ENCODE results near the gene SPP1. TPM values are rescaled to one million over a fixed set of nuclear protein-coding genes. Genes with fewer than 3 reads are reported as not detected.

SPP1 gene
- total RNA-seq, 1 donor from 2014 or later, result 6.5 TPM

GRCh38 chr4:88029556-88029955, 54.0 kb downstream of the SPP1 start:
- Mint-ChIP-seq H3K27ac (ENCODE audit: unreplicated experiment) (no peak overlapping the region), H3K4me1 (ENCODE audit: unreplicated experiment) (peaks cover 13% of the 10 kb centered on the region), H3K9me3 (ENCODE audit: unreplicated experiment) (peaks cover 13% of the 10 kb centered on the region), H3K27me3 (ENCODE audit: unreplicated experiment) (no peaks in the 10 kb centered on the region), H3K4me3 (ENCODE audit: unreplicated experiment) (no peak overlapping the region), H3K36me3 (ENCODE audit: unreplicated experiment) (peaks cover 30% of the 10 kb centered on the region)
- TF ChIP-seq, protein P1, sequence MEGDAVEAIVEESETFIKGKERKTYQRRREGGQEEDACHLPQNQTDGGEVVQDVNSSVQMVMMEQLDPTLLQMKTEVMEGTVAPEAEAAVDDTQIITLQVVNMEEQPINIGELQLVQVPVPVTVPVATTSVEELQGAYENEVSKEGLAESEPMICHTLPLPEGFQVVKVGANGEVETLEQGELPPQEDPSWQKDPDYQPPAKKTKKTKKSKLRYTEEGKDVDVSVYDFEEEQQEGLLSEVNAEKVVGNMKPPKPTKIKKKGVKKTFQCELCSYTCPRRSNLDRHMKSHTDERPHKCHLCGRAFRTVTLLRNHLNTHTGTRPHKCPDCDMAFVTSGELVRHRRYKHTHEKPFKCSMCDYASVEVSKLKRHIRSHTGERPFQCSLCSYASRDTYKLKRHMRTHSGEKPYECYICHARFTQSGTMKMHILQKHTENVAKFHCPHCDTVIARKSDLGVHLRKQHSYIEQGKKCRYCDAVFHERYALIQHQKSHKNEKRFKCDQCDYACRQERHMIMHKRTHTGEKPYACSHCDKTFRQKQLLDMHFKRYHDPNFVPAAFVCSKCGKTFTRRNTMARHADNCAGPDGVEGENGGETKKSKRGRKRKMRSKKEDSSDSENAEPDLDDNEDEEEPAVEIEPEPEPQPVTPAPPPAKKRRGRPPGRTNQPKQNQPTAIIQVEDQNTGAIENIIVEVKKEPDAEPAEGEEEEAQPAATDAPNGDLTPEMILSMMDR (IDR thresholded peaks at IDR 0.05), result no peak
- DNase-seq (ENCODE audit: extremely low spot score, unreplicated experiment), result no peak

DNA sequence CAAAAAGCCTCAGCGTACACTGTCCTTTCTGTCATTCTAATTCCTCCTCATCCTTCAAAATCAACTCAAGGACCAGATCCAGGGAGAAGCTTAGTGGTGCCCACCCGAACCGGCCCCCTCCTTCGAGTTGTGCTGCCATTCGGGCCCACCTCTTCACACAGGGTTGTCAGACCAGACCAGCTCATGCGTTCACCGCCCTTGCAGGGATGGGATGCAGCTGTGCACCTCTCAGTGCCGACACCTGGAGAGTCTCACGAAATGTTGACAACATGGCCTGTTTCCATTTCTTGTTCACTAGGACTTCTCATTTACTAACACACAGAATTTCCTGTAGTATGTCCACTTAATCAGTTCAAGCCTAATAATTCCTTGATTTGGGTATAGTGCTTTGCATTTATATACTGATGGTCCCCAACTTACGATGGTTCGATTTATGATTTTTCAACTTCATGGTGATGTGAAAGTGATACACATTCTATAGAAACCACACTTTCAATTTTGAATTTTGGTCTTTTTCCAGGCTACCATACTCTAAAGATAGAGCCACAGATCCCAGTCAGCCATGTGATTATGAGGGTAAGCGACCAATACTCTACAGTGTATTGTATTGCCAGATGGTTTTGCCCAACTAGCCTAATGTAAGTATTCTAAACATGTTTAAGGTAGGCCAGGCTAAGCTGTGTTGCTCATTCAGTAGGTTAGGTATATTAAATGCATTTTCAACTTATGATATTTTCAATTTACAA, 55.2 kb downstream of the SPP1 start:
- no peaks in the 10 kb centered on the region for H3K27me3 Mint-ChIP-seq (ENCODE audit: unreplicated experiment)
- peaks cover 13% of the 10 kb centered on the region for H3K4me1 Mint-ChIP-seq (ENCODE audit: unreplicated experiment)
- peaks cover 34% of the 10 kb centered on the region for H3K36me3 Mint-ChIP-seq (ENCODE audit: unreplicated experiment)
- TF ChIP-seq, protein P1 (IDR thresholded peaks at IDR 0.05), result no peak
- H3K9me3 Mint-ChIP-seq (ENCODE audit: unreplicated experiment), result peaks cover 11% of the 10 kb centered on the region
- no peak for DNase-seq (ENCODE audit: extremely low spot score, unreplicated experiment)
- no peak overlapping the region for H3K27ac Mint-ChIP-seq (ENCODE audit: unreplicated experiment)
- H3K4me3 Mint-ChIP-seq (ENCODE audit: unreplicated experiment), result no peak overlapping the region

Other genes with a start within 250 kb of the SPP1 start
- not detected in 2 replicates for gene IBSP, start 176.2 kb upstream of the SPP1 start, total RNA-seq
- gene MEPE, start 142.7 kb upstream of the SPP1 start, total RNA-seq, result not detected in 2 replicates
- 54.2 and 54.7 TPM in 2 replicates for gene PKD2, start 31.9 kb downstream of the SPP1 start, total RNA-seq
- 0.24 TPM in 1 of 2 replicates, not detected in the other for gene ABCG2, start 182.9 kb downstream of the SPP1 start, total RNA-seq